C4-2B (cell line): ENCODE data around the gene DEFB127.
"Not testable (repeated sequence)": the region's sequence is repeated elsewhere in the genome, so short reads cannot be mapped to it uniquely, and the experiment has no call there.

ENCODE experiments used
- H3K27ac ChIP-seq: fragments of 450-650 bp; 2 replicates; pipeline ENCODE4 v1.5.1; 2017
- CTCF ChIP-seq: fragments of 450-650 bp; conservative IDR thresholded peaks from 2 replicates; pipeline ENCODE4 v1.5.1; 2017; ENCODE audit warnings: mild to moderate bottlenecking
- ZFX ChIP-seq: fragments of 450-650 bp; IDR thresholded peaks from 2 replicates; pipeline ENCODE4 v1.6.1; 2017

Gene DEFB127, protein sequence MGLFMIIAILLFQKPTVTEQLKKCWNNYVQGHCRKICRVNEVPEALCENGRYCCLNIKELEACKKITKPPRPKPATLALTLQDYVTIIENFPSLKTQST

GRCh38 chr20:157154-157553, at the start of gene DEFB127:
Gene DEFB127 (plus strand): TSS chr20:157454. CDS start chr20:157545, 91 bp downstream.
- no peak within 1 kb of the TSS for H3K27ac ChIP-seq
- TF ChIP-seq CTCF, result no peak
- no peak for TF ChIP-seq ZFX

GRCh38 chr20:112396-112795, 44.9 kb upstream of the DEFB127 start:
- no peak overlapping the region for H3K27ac ChIP-seq
- TF ChIP-seq ZFX (no peak), CTCF (no peak)

DNA sequence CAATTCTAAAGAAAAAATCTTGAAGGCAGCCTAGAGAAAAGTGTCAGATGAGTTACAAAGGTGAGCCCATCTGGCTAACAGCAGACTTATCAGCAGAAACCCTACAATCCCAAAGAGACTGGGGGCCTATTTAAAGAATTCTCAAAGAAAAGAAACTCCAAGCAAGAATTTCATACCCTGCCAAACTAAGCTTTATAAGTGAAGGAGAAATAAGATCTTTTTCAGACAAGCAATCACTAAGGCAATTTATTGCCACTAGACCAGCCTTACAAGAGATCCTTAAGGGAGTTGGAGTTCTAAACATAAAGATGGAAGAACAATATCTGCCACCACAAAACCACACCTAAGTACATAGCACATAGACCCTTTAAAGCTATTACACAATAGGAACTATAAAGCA, 39.7 kb upstream of the DEFB127 start:
- no peak for TF ChIP-seq ZFX
- TF ChIP-seq CTCF, result no peak
- H3K27ac ChIP-seq, result no peak overlapping the region

GRCh38 chr20:129786-130323, 27.4 kb upstream of the DEFB127 start:
- H3K27ac ChIP-seq, result not testable (repeated sequence)

GRCh38 chr20:137668-138490, 19.4 kb upstream of the DEFB127 start:
- TF ChIP-seq ZFX, result no peak
- TF ChIP-seq CTCF, result peak; percentile 63
- no peak overlapping the region for H3K27ac ChIP-seq

GRCh38 chr20:142290-142689, 15.0 kb upstream of the DEFB127 start, which contains the start of gene DEFB126:
Gene DEFB126 (plus strand): TSS chr20:142590. CDS start chr20:142629, 39 bp downstream.
- TF ChIP-seq CTCF (no peak), ZFX (no peak)
- H3K27ac ChIP-seq, result no peak within 1 kb of the TSS

GRCh38 chr20:145877-146276, 11.4 kb upstream of the DEFB127 start:
- TF ChIP-seq CTCF (no peak), ZFX (no peak)

More at GRCh38 chr20:145877-146276, 11.4 kb upstream of the DEFB127 start:
- no peak overlapping the region for H3K27ac ChIP-seq
